ENCODE measurements around the gene GPR153.

- no peak for TF ChIP-seq CTCF (IDR thresholded peaks at IDR 0.05)
- TF ChIP-seq POLR2A (IDR thresholded peaks at IDR 0.05), result no peak
Measured at GRCh38 chr1:6225651-6226050, 35.2 kb downstream of the GPR153 start.
